Prostate gland (tissue), 2 donors: Measurements from ENCODE around the gene ZBTB7C. TPM values are rescaled to one million over a fixed set of nuclear protein-coding genes. Genes with fewer than 3 reads are reported as not detected.

Source experiments
- DNase-seq: peaks from one replicate; pipeline ENCODE4 v3.0.0-alpha.2; 2019; ENCODE audit warnings: low spot score
- H3K27ac ChIP-seq, 2 donors: fragments of 200-600 bp; sonication (generic); 2 replicates each; pipeline ENCODE4 v1.5.1; 2017 to 2019
- H3K27me3 ChIP-seq: fragments of 200-600 bp; sonication (generic); replicated peaks from 2 replicates; pipeline ENCODE4 v1.5.1; 2019; ENCODE audit not compliant: insufficient read depth
- H3K36me3 ChIP-seq, 2 donors: fragments of 200-600 bp; sonication (generic); 1 replicate in 1 of 2; 2 replicates in 1 of 2; pipeline versions ENCODE4 v1.5.1 to v1.8.1; 2017 to 2019
- H3K4me1 ChIP-seq: fragments of 200-600 bp; sonication (generic); replicated peaks from 2 replicates; pipeline ENCODE4 v1.5.1; 2019
- H3K4me3 ChIP-seq, 2 donors: fragments of 200-600 bp; sonication (generic); 2 replicates each; pipeline ENCODE4 v1.5.1; 2017 to 2019
- H3K9me3 ChIP-seq: fragments of 200-600 bp; sonication (generic); 2 replicates; pipeline ENCODE4 v1.5.1; 2017
- POLR2A ChIP-seq: fragments of 450-650 bp; IDR thresholded peaks from one replicate; pipeline ENCODE4 v1.6.1; 2016; ENCODE audit warnings: antibody characterized with exemption, mild to moderate bottlenecking
- POLR2AphosphoS5 ChIP-seq: sonication (generic); formaldehyde crosslinking; IDR thresholded peaks from one replicate; pipeline ENCODE4 v1.6.1; 2017; ENCODE audit warnings: antibody characterized with exemption
- WGBS: methylation state at CpG from one replicate; pipeline ENCODE4 v1.1.5; 2018; 5-methylcytosine and 5-hydroxymethylcytosine counted together
- intact Hi-C: fragments of 100-400 bp; cut with DNase I; formaldehyde crosslinking; loops from one replicate; pipeline ENCODE4 v1.14.2; 2022
- total RNA-seq, 2 donors: library from RNA; depleted of rRNA; stranded (reverse); fragments of >200 nt; gene quantifications; one replicate each; pipeline ENCODE4 v1.1.0, GENCODE V29; 2016
- TF ChIP-seq, protein P1 (sequence below), 4 experiments: fragments of 200-600 bp in 2 of 4; fragments of 450-650 bp in 2 of 4; sonication (generic) in 2 of 4; IDR thresholded peaks; 1 replicate in 3 of 4; 2 replicates in 1 of 4; pipeline ENCODE4 v1.5.1; 2016 to 2019; ENCODE audit warnings: antibody characterized with exemption in 4 of 4, mild to moderate bottlenecking in 2 of 4, moderate library complexity in 2 of 4

Gene ZBTB7C
- total RNA-seq, 2 donors from 2014 or later, result 14.7 to 48.9 TPM

DNA sequence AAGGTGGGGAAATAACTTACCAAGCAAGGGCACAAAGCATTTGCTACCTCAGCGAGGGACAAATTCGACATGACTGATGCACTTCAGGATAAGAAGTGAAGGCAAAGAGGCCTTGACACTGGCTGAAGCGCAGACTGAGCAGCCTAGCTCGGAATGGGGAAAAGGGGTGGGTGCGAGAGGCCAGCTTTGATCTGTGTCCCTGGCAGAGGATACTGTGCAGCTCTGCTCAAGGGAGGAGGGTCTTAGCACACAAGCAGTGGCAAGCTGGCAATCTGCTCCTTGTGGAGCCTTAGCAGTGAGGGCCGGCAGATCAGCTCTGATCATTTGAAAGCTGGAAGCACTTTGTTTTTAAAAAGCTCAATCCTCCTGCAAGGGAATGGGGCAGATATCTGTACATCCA is 222.3 kb downstream of the ZBTB7C start:
- Histone ChIP-seq H3K4me3 (no peak overlapping the region), H3K27me3 (no peaks in the 10 kb centered on the region), H3K27ac (no peak overlapping the region), H3K36me3 (no peaks in the 10 kb centered on the region), H3K4me1 (no peaks in the 10 kb centered on the region), H3K9me3 (no peaks in the 10 kb centered on the region)
- intact Hi-C loops, result no loop called here
- TF ChIP-seq POLR2A (no peak), POLR2AphosphoS5 (no peak)
- TF ChIP-seq, protein P1, sequence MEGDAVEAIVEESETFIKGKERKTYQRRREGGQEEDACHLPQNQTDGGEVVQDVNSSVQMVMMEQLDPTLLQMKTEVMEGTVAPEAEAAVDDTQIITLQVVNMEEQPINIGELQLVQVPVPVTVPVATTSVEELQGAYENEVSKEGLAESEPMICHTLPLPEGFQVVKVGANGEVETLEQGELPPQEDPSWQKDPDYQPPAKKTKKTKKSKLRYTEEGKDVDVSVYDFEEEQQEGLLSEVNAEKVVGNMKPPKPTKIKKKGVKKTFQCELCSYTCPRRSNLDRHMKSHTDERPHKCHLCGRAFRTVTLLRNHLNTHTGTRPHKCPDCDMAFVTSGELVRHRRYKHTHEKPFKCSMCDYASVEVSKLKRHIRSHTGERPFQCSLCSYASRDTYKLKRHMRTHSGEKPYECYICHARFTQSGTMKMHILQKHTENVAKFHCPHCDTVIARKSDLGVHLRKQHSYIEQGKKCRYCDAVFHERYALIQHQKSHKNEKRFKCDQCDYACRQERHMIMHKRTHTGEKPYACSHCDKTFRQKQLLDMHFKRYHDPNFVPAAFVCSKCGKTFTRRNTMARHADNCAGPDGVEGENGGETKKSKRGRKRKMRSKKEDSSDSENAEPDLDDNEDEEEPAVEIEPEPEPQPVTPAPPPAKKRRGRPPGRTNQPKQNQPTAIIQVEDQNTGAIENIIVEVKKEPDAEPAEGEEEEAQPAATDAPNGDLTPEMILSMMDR (IDR thresholded peaks at IDR 0.05), result no peak
- 80% methylated on average over 6 of the region's 6 CpGs for WGBS
- no peak for DNase-seq

DNA sequence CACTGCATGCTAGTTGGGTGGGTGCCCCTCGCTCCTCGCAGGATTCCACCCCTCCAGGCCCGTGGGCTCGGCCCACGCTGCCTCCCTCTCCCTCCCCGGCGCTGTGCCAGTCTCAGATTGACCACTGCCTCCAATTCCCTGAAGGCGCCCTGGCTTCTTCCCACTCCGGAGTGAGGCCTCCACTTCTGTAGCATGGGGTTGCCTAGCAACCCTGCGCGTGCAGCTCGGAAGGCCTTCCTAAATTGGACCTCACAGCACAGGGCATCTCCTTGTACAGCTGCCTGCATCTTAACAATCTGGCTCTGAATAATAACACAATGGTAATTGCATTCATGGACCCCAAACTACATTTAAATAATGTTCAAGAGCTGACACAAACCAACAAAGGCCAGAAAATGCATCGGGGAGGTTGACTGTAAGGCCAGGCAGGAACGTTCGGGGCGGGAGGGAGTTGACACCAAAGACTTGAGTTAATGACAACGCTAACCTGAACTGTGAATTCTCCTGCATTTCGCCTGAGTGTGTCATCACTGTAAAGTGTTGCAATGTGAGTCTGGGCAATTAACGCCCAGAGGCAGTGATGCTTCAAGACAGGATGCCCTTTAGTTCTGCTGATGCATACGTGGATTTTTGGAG is 222.9 kb downstream of the ZBTB7C start:
- no peaks in the 10 kb centered on the region for H3K4me1 ChIP-seq
- intact Hi-C loops, result no loop called here
- WGBS, result 58% methylated on average over 20 of the region's 20 CpGs
- H3K27ac ChIP-seq, result no peak overlapping the region
- DNase-seq, result no peak
- no peaks in the 10 kb centered on the region for H3K27me3 ChIP-seq
- H3K36me3 ChIP-seq, result no peaks in the 10 kb centered on the region
- H3K9me3 ChIP-seq, result no peaks in the 10 kb centered on the region
- no peak overlapping the region for H3K4me3 ChIP-seq
- no peak for TF ChIP-seq POLR2AphosphoS5
- TF ChIP-seq, protein P1 (IDR thresholded peaks at IDR 0.05), result no peak
- no peak for TF ChIP-seq POLR2A

DNA sequence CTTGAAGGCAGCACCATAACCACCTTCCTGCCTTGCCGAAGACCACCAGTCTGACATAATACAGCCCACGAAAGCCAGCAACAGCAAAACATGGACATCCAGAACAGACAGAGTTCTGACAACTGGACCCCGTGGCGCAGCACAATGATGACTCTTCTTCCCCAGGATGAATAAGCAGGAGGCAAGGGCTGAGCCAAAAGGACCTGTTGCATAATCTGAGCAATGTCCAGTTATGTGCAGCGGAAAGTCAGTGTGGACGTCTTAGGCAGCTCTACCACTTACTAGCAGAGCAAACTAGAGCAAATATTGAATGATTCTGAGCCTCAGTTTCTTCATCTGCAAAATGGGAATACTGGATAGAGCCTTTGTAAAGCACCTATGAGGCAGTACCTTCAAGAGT is 225.1 kb downstream of the ZBTB7C start:
- H3K27me3 ChIP-seq, result peaks cover 3% of the 10 kb centered on the region
- WGBS, result 91% methylated on average over 6 of the region's 6 CpGs

DNA sequence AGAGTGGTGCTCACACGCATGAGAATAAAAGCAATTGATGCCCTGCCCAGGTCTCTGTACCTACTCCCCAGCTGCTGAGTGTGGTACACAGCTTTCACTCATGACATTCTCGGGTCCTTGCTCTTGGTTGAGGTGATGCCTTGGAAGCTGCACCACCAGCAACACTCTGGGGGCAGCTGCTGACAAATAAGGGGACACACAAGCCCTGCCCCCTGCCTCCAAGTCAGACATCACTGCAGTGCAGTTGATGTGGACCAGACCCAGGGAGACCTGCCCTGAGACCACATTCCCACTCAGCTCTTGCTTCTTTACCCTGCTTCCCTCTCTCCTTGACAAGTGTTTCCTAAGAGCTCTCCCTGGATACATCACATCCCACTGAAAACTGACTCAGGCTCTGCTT is 225.6 kb downstream of the ZBTB7C start:
- no peaks in the 10 kb centered on the region for H3K4me1 ChIP-seq
- H3K4me3 ChIP-seq, result no peak overlapping the region
- WGBS, result 94% methylated on average over 2 of the region's 2 CpGs

More for the DNA sequence above, 225.1 kb downstream of the ZBTB7C start:
- Histone ChIP-seq H3K9me3 (no peaks in the 10 kb centered on the region), H3K4me3 (no peak overlapping the region), H3K27ac (no peak overlapping the region), H3K36me3 (no peaks in the 10 kb centered on the region), H3K4me1 (no peaks in the 10 kb centered on the region)
- no peak for DNase-seq
- no peak for TF ChIP-seq POLR2AphosphoS5
- no peak for TF ChIP-seq POLR2A
- TF ChIP-seq, protein P1 (IDR thresholded peaks at IDR 0.05), result no peak
- intact Hi-C loops, result no loop called here

More for the DNA sequence above, 225.6 kb downstream of the ZBTB7C start:
- DNase-seq, result no peak
- intact Hi-C loops, result no loop called here
- TF ChIP-seq POLR2AphosphoS5 (no peak), POLR2A (no peak)
- TF ChIP-seq, protein P1 (IDR thresholded peaks at IDR 0.05), result no peak
- H3K27ac ChIP-seq, result no peak overlapping the region
- no peaks in the 10 kb centered on the region for H3K36me3 ChIP-seq
- peaks cover 3% of the 10 kb centered on the region for H3K27me3 ChIP-seq
- H3K9me3 ChIP-seq, result no peaks in the 10 kb centered on the region
